ENCODE data around the gene PHEX. TPM values are rescaled to one million over a fixed set of nuclear protein-coding genes. Genes with fewer than 3 reads are reported as not detected.
A peak's percentile ranks its signal among the peaks of the same experiment; 100 is the strongest.

The PHEX gene
- total and polyA plus RNA-seq, 4 donors: 0.55 to 1.2 (median 0.77) TPM

GRCh38 chrX:22237479-22237878 lies 205.4 kb downstream of the PHEX start:
- H3K9me3 ChIP-seq (ENCODE audit: control insufficient read depth, insufficient read depth, low read length): no peaks in the 10 kb centered on the region
- no peak overlapping the region for H3K27ac ChIP-seq (ENCODE audit: low read depth, low read length)
- no peaks in the 10 kb centered on the region for H3K4me1 ChIP-seq (ENCODE audit: control insufficient read depth, insufficient read depth, low read length)
- H3K4me3 ChIP-seq (ENCODE audit: low read depth, low read length): no peak overlapping the region
- H3K36me3 ChIP-seq (ENCODE audit: control insufficient read depth, insufficient read depth, low read length): no peaks in the 10 kb centered on the region
- no peak for DNase-seq (ENCODE audit: low read depth in 4 of 6, low spot score in 6 of 6)
- no peaks in the 10 kb centered on the region for H3K27me3 ChIP-seq (ENCODE audit: control insufficient read depth, insufficient read depth, low read length)
- 74% methylated on average over 2 of the region's 2 CpGs for WGBS (ENCODE audit: insufficient coverage)

GRCh38 chrX:22246620-22247019 lies 214.5 kb downstream of the PHEX start:
- H3K27me3 ChIP-seq (ENCODE audit: control insufficient read depth, insufficient read depth, low read length): no peaks in the 10 kb centered on the region
- WGBS (ENCODE audit: insufficient coverage): 33% methylated on average over 1 of the region's 2 CpGs
- no peak for DNase-seq (ENCODE audit: low read depth in 4 of 6, low spot score in 6 of 6)

GRCh38 chrX:22247169-22247568 lies 215.0 kb downstream of the PHEX start:
- no peaks in the 10 kb centered on the region for H3K27me3 ChIP-seq (ENCODE audit: control insufficient read depth, insufficient read depth, low read length)
- H3K4me1 ChIP-seq (ENCODE audit: control insufficient read depth, insufficient read depth, low read length): no peaks in the 10 kb centered on the region
- no peak overlapping the region for H3K4me3 ChIP-seq (ENCODE audit: low read depth, low read length)
- no peak overlapping the region for H3K27ac ChIP-seq (ENCODE audit: low read depth, low read length)
- WGBS (ENCODE audit: insufficient coverage): no CpG with 5 or more reads among the region's 1 CpG
- no peak for DNase-seq (ENCODE audit: low read depth in 4 of 6, low spot score in 6 of 6)
- H3K36me3 ChIP-seq (ENCODE audit: control insufficient read depth, insufficient read depth, low read length): no peaks in the 10 kb centered on the region
- H3K9me3 ChIP-seq (ENCODE audit: control insufficient read depth, insufficient read depth, low read length): no peaks in the 10 kb centered on the region

More at GRCh38 chrX:22246620-22247019, 214.5 kb downstream of the PHEX start:
- Histone ChIP-seq H3K27ac (ENCODE audit: low read depth, low read length) (no peak overlapping the region), H3K36me3 (ENCODE audit: control insufficient read depth, insufficient read depth, low read length) (no peaks in the 10 kb centered on the region), H3K4me1 (ENCODE audit: control insufficient read depth, insufficient read depth, low read length) (no peaks in the 10 kb centered on the region), H3K4me3 (ENCODE audit: low read depth, low read length) (no peak overlapping the region), H3K9me3 (ENCODE audit: control insufficient read depth, insufficient read depth, low read length) (no peaks in the 10 kb centered on the region)

GRCh38 chrX:22248401-22248800 lies 216.3 kb downstream of the PHEX start:
- H3K4me3 ChIP-seq (ENCODE audit: low read depth, low read length): no peak overlapping the region
- WGBS (ENCODE audit: insufficient coverage): no CpG with 5 or more reads among the region's 3 CpGs

DNA sequence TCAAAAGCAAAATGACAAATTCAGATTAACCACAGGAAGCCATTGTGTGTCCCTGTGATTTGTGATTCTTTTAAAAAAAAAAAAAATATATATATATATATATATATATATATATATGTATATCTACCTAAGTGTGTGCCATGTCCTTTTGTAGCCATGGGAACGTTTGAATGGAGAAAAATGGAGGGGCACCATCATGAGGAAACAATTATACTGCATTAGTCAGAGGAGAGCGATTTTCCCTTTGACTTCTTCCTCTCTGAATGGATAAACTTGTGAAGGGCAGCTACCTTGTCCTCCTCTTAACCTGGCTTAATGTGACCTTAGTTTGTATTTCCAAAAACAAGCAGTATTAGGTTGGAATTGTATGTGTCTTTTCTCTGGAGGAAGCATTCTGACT lies 217.2 kb downstream of the PHEX start:
- H3K4me1 ChIP-seq (ENCODE audit: control insufficient read depth, insufficient read depth, low read length): no peaks in the 10 kb centered on the region
- no CpG with 5 or more reads among the region's 2 CpGs for WGBS (ENCODE audit: insufficient coverage)
- no peak for DNase-seq (ENCODE audit: low read depth in 4 of 6, low spot score in 6 of 6)
- no peaks in the 10 kb centered on the region for H3K9me3 ChIP-seq (ENCODE audit: control insufficient read depth, insufficient read depth, low read length)
- no peaks in the 10 kb centered on the region for H3K27me3 ChIP-seq (ENCODE audit: control insufficient read depth, insufficient read depth, low read length)
- H3K27ac ChIP-seq (ENCODE audit: low read depth, low read length): no peak overlapping the region
- H3K4me3 ChIP-seq (ENCODE audit: low read depth, low read length): no peak overlapping the region
- no peaks in the 10 kb centered on the region for H3K36me3 ChIP-seq (ENCODE audit: control insufficient read depth, insufficient read depth, low read length)

More at GRCh38 chrX:22248401-22248800, 216.3 kb downstream of the PHEX start:
- peak in 1 of 6 donors; percentile 10 for DNase-seq (ENCODE audit: low read depth in 4 of 6, low spot score in 6 of 6)
- Histone ChIP-seq H3K9me3 (ENCODE audit: control insufficient read depth, insufficient read depth, low read length) (no peaks in the 10 kb centered on the region), H3K27me3 (ENCODE audit: control insufficient read depth, insufficient read depth, low read length) (no peaks in the 10 kb centered on the region), H3K36me3 (ENCODE audit: control insufficient read depth, insufficient read depth, low read length) (no peaks in the 10 kb centered on the region), H3K4me1 (ENCODE audit: control insufficient read depth, insufficient read depth, low read length) (no peaks in the 10 kb centered on the region), H3K27ac (ENCODE audit: low read depth, low read length) (no peak overlapping the region)

GRCh38 chrX:22268706-22269105 lies 236.6 kb downstream of the PHEX start:
- Histone ChIP-seq H3K36me3 (ENCODE audit: control insufficient read depth, insufficient read depth, low read length) (no peaks in the 10 kb centered on the region), H3K9me3 (ENCODE audit: control insufficient read depth, insufficient read depth, low read length) (no peaks in the 10 kb centered on the region), H3K27ac (ENCODE audit: low read depth, low read length) (no peak overlapping the region), H3K27me3 (ENCODE audit: control insufficient read depth, insufficient read depth, low read length) (no peaks in the 10 kb centered on the region), H3K4me3 (ENCODE audit: low read depth, low read length) (no peak overlapping the region), H3K4me1 (ENCODE audit: control insufficient read depth, insufficient read depth, low read length) (no peaks in the 10 kb centered on the region)
- WGBS (ENCODE audit: insufficient coverage): 77% methylated on average over 3 of the region's 6 CpGs
- peak in 1 of 6 donors; percentile 24 for DNase-seq (ENCODE audit: low read depth in 4 of 6, low spot score in 6 of 6)

GRCh38 chrX:22272613-22273012 lies 240.5 kb downstream of the PHEX start, which contains the start of gene CBLL2:
Gene CBLL2 (plus strand): TSS chrX:22272913. CDS start chrX:22272992, 79 bp downstream.
- Histone ChIP-seq H3K9me3 (ENCODE audit: control insufficient read depth, insufficient read depth, low read length) (no peaks in the 10 kb centered on the region), H3K4me3 (ENCODE audit: low read depth, low read length) (no peak within 1 kb of the TSS), H3K27ac (ENCODE audit: low read depth, low read length) (no peak within 1 kb of the TSS), H3K27me3 (ENCODE audit: control insufficient read depth, insufficient read depth, low read length) (no peaks in the 10 kb centered on the region), H3K4me1 (ENCODE audit: control insufficient read depth, insufficient read depth, low read length) (no peaks in the 10 kb centered on the region), H3K36me3 (ENCODE audit: control insufficient read depth, insufficient read depth, low read length) (no peaks in the 10 kb centered on the region)
- WGBS (ENCODE audit: insufficient coverage): 74% methylated on average over 11 of the region's 13 CpGs
- DNase-seq (ENCODE audit: low read depth in 4 of 6, low spot score in 6 of 6): no peak

GRCh38 chrX:22273714-22274317 lies 241.7 kb downstream of the PHEX start:
- H3K27me3 ChIP-seq (ENCODE audit: control insufficient read depth, insufficient read depth, low read length): no peaks in the 10 kb centered on the region
- H3K27ac ChIP-seq (ENCODE audit: low read depth, low read length): no peak overlapping the region
- H3K4me3 ChIP-seq (ENCODE audit: low read depth, low read length): no peak overlapping the region
- 62% methylated on average over 2 of the region's 15 CpGs for WGBS (ENCODE audit: insufficient coverage)
- no peaks in the 10 kb centered on the region for H3K4me1 ChIP-seq (ENCODE audit: control insufficient read depth, insufficient read depth, low read length)
- no peak for DNase-seq (ENCODE audit: low read depth in 4 of 6, low spot score in 6 of 6)
- H3K36me3 ChIP-seq (ENCODE audit: control insufficient read depth, insufficient read depth, low read length): no peaks in the 10 kb centered on the region
- no peaks in the 10 kb centered on the region for H3K9me3 ChIP-seq (ENCODE audit: control insufficient read depth, insufficient read depth, low read length)

DNA sequence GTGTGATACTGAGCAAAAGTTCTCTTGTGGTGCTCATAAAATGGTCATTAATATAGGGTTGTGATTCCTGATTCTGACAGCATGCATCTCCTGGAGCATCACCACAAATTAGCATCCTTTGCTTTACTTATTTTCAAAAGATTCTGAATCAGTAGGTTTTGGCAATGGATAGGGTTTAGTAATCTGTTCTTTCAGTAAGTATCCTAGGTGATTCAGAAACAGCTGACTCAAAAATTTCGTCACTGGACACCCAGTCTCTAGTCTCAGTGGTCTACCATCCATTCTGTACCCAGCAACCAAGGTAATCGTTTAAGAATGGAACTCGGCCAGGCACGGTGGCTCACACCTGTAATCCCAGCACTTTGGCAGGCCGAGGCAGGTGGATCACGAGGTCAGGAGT lies 244.7 kb downstream of the PHEX start:
- WGBS (ENCODE audit: insufficient coverage): 73% methylated on average over 6 of the region's 6 CpGs
- no peaks in the 10 kb centered on the region for H3K9me3 ChIP-seq (ENCODE audit: control insufficient read depth, insufficient read depth, low read length)
- no peak for DNase-seq (ENCODE audit: low read depth in 4 of 6, low spot score in 6 of 6)
- H3K36me3 ChIP-seq (ENCODE audit: control insufficient read depth, insufficient read depth, low read length): no peaks in the 10 kb centered on the region
- H3K4me3 ChIP-seq (ENCODE audit: low read depth, low read length): no peak overlapping the region
- no peak overlapping the region for H3K27ac ChIP-seq (ENCODE audit: low read depth, low read length)
- H3K4me1 ChIP-seq (ENCODE audit: control insufficient read depth, insufficient read depth, low read length): no peaks in the 10 kb centered on the region
- no peaks in the 10 kb centered on the region for H3K27me3 ChIP-seq (ENCODE audit: control insufficient read depth, insufficient read depth, low read length)

GRCh38 chrX:22278375-22278774 lies 246.2 kb downstream of the PHEX start:
- Histone ChIP-seq H3K4me1 (ENCODE audit: control insufficient read depth, insufficient read depth, low read length) (no peaks in the 10 kb centered on the region), H3K36me3 (ENCODE audit: control insufficient read depth, insufficient read depth, low read length) (no peaks in the 10 kb centered on the region), H3K9me3 (ENCODE audit: control insufficient read depth, insufficient read depth, low read length) (no peaks in the 10 kb centered on the region), H3K27me3 (ENCODE audit: control insufficient read depth, insufficient read depth, low read length) (no peaks in the 10 kb centered on the region), H3K27ac (ENCODE audit: low read depth, low read length) (no peak overlapping the region), H3K4me3 (ENCODE audit: low read depth, low read length) (no peak overlapping the region)
- DNase-seq (ENCODE audit: low read depth in 4 of 6, low spot score in 6 of 6): no peak
- WGBS (ENCODE audit: insufficient coverage): 39% methylated on average over 3 of the region's 3 CpGs

Data from spinal cord (tissue), 10 donors.